Mesenchymal stem cell (in vitro differentiated cells and primary cell): ENCODE results near the gene EPB41L1.
A peak's percentile ranks its signal among the peaks of the same experiment; 100 is the strongest.

Source experiments
- DNase-seq: peaks from one replicate; pipeline ENCODE4 v3.0.0-alpha.2; 2013
- H2AFZ ChIP-seq: one replicate; pipeline ENCODE4 v1.6.1; 2013; ENCODE audit warnings: low read depth, mild to moderate bottlenecking, control low read depth, inconsistent platforms, low read length, moderate library complexity
- H2AK5ac ChIP-seq: 2 replicates; pipeline ENCODE4 v1.6.1; 2013; ENCODE audit warnings: low read length, moderate library complexity, mild to moderate bottlenecking, inconsistent platforms; ENCODE audit not compliant: severe bottlenecking
- H2BK120ac ChIP-seq: one replicate; pipeline ENCODE4 v1.6.1; 2013; ENCODE audit warnings: low read depth, mild to moderate bottlenecking, inconsistent platforms, low read length, moderate library complexity
- H2BK12ac ChIP-seq, 2 experiments: one replicate each; pipeline ENCODE4 v1.6.1; 2013; ENCODE audit warnings: inconsistent platforms in 2 of 2, low read length in 2 of 2, mild to moderate bottlenecking in 2 of 2, moderate library complexity in 2 of 2, control low read depth in 1 of 2
- H2BK15ac ChIP-seq: one replicate; pipeline ENCODE4 v1.6.1; 2013; ENCODE audit warnings: mild to moderate bottlenecking, low read depth, inconsistent platforms; ENCODE audit not compliant: poor library complexity, severe bottlenecking
- H2BK5ac ChIP-seq: 2 replicates; pipeline ENCODE4 v1.6.1; 2013; ENCODE audit warnings: low read depth, mild to moderate bottlenecking, low read length, control low read depth, inconsistent platforms; ENCODE audit not compliant: poor library complexity, severe bottlenecking
- H3K14ac ChIP-seq, 2 experiments: one replicate each; pipeline ENCODE4 v1.6.1; 2013; ENCODE audit warnings: inconsistent platforms in 2 of 2, low read length in 2 of 2, control low read depth in 1 of 2, mild to moderate bottlenecking in 1 of 2, moderate library complexity in 1 of 2
- H3K18ac ChIP-seq, 2 experiments: one replicate each; pipeline ENCODE4 v1.6.1; 2013; ENCODE audit warnings: inconsistent platforms in 2 of 2, low read length in 2 of 2, control low read depth in 1 of 2, low read depth in 1 of 2, mild to moderate bottlenecking in 1 of 2
- H3K23ac ChIP-seq, 2 experiments: one replicate each; pipeline ENCODE4 v1.6.1; 2013; ENCODE audit warnings: inconsistent platforms in 2 of 2, low read length in 2 of 2, mild to moderate bottlenecking in 2 of 2, moderate library complexity in 2 of 2, control low read depth in 1 of 2
- H3K27ac ChIP-seq: 2 replicates; pipeline ENCODE4 v1.5.1; 2013; ENCODE audit warnings: mild to moderate bottlenecking, moderate library complexity, low read length, control low read depth, inconsistent platforms; ENCODE audit not compliant: poor library complexity, severe bottlenecking
- H3K27me3 ChIP-seq, 2 experiments: 2 replicates each; pipeline versions ENCODE4 v1.6.1 to v1.7.0; 2013; ENCODE audit warnings: low read length in 2 of 2, mild to moderate bottlenecking in 2 of 2, moderate library complexity in 2 of 2, control low read depth in 1 of 2, inconsistent platforms in 1 of 2; ENCODE audit not compliant: control insufficient read depth in 1 of 2, insufficient read depth in 1 of 2
- H3K36me3 ChIP-seq, 2 experiments: 2 replicates each; pipeline versions ENCODE4 v1.6.1 to v1.7.0; 2013; ENCODE audit warnings: low read length in 2 of 2, control low read depth in 1 of 2, inconsistent platforms in 1 of 2, low read depth in 1 of 2, mild to moderate bottlenecking in 1 of 2; ENCODE audit not compliant: insufficient read depth in 2 of 2, control insufficient read depth in 1 of 2
- H3K4ac ChIP-seq, 2 experiments: one replicate each; pipeline ENCODE4 v1.6.1; 2013; ENCODE audit warnings: inconsistent platforms in 2 of 2, low read length in 2 of 2, mild to moderate bottlenecking in 2 of 2, moderate library complexity in 2 of 2, control low read depth in 1 of 2, low read depth in 1 of 2
- H3K4me1 ChIP-seq: 2 replicates; pipeline ENCODE4 v1.6.1; 2013; ENCODE audit warnings: low read depth, low read length, control low read depth; ENCODE audit not compliant: control insufficient read depth, insufficient read depth
- H3K4me2 ChIP-seq: 2 replicates; pipeline ENCODE4 v1.6.1; 2013; ENCODE audit warnings: low read length, mild to moderate bottlenecking, inconsistent platforms; ENCODE audit not compliant: poor library complexity, severe bottlenecking
- H3K4me3 ChIP-seq, 2 experiments: 2 replicates each; pipeline versions ENCODE4 v1.5.1 to v1.7.0; 2013; ENCODE audit warnings: low read length in 2 of 2, mild to moderate bottlenecking in 2 of 2, control low read depth in 1 of 2, low read depth in 1 of 2; ENCODE audit not compliant: insufficient read depth in 1 of 2
- H3K79me1 ChIP-seq: replicated peaks from 2 replicates; pipeline ENCODE4 v1.6.1; 2013; ENCODE audit warnings: mild to moderate bottlenecking, control low read depth, low read length, inconsistent platforms; ENCODE audit not compliant: poor library complexity, severe bottlenecking
- H3K9ac ChIP-seq: 2 replicates; pipeline ENCODE4 v1.7.0; 2013; ENCODE audit warnings: mild to moderate bottlenecking, low read length, moderate library complexity
- H3K9me3 ChIP-seq: 2 replicates; pipeline ENCODE4 v1.7.0; 2013; ENCODE audit warnings: mild to moderate bottlenecking, low read length; ENCODE audit not compliant: control insufficient read depth
- H4K8ac ChIP-seq: one replicate; pipeline ENCODE4 v1.6.1; 2013; ENCODE audit warnings: inconsistent platforms, mild to moderate bottlenecking, low read length, moderate library complexity
- H4K91ac ChIP-seq: one replicate; pipeline ENCODE4 v1.6.1; 2013; ENCODE audit warnings: mild to moderate bottlenecking, low read length, inconsistent platforms
- WGBS: methylation state at CpG from one replicate; pipeline ENCODE4 v1.1.7; 2013; ENCODE audit warnings: mixed read lengths; 5-methylcytosine and 5-hydroxymethylcytosine counted together

Gene EPB41L1

GRCh38 chr20:36270744-36271638, 116.5 kb downstream of the EPB41L1 start:
- Histone ChIP-seq H3K4me1 (no peaks in the 10 kb centered on the region), H2AFZ (no peak overlapping the region), H2BK12ac (no peak overlapping the region), H3K4ac (no peak overlapping the region), H3K27me3 (peaks cover 35 to 71% of the 10 kb centered on the region in 2 experiments), H4K8ac (no peak overlapping the region), H2BK120ac (no peak overlapping the region), H3K9ac (no peak overlapping the region), H3K79me1 (no peaks in the 10 kb centered on the region), H3K4me2 (no peak overlapping the region), H3K14ac (no peak overlapping the region), H3K9me3 (no peaks in the 10 kb centered on the region), H2BK5ac (no peak overlapping the region), H3K23ac (no peak overlapping the region), H2BK15ac (no peak overlapping the region), H3K18ac (no peak overlapping the region), H2AK5ac (no peak overlapping the region), H3K4me3 (no peak overlapping the region), H3K36me3 (no peaks in the 10 kb centered on the region), H4K91ac (peak overlapping the region; percentile 18), H3K27ac (no peak overlapping the region)
- no peak for DNase-seq
- WGBS: 77% methylated on average over 14 of the region's 20 CpGs

- Histone ChIP-seq H3K4me2 (no peak overlapping the region), H2AK5ac (no peak overlapping the region), H3K23ac (no peak overlapping the region), H3K14ac (no peak overlapping the region), H4K8ac (no peak overlapping the region), H3K18ac (no peak overlapping the region), H3K36me3 (no peaks in the 10 kb centered on the region), H2BK5ac (no peak overlapping the region), H2BK120ac (no peak overlapping the region), H3K27me3 (peaks cover 28 to 68% of the 10 kb centered on the region in 2 experiments), H2BK15ac (no peak overlapping the region), H4K91ac (peak overlapping the region; percentile 47), H3K4me3 (no peak overlapping the region), H2AFZ (no peak overlapping the region), H3K4ac (no peak overlapping the region), H3K79me1 (no peaks in the 10 kb centered on the region), H3K4me1 (no peaks in the 10 kb centered on the region), H3K9ac (no peak overlapping the region), H3K9me3 (no peaks in the 10 kb centered on the region), H2BK12ac (no peak overlapping the region), H3K27ac (no peak overlapping the region)
- WGBS: 84% methylated on average over 21 of the region's 21 CpGs
- no peak for DNase-seq
Observed at GRCh38 chr20:36271639-36272546, 117.4 kb downstream of the EPB41L1 start.

GRCh38 chr20:36272547-36273220, 118.1 kb downstream of the EPB41L1 start:
- Histone ChIP-seq H3K4me1 (no peaks in the 10 kb centered on the region), H2BK12ac (no peak overlapping the region), H4K91ac (peak overlapping the region; percentile 47), H3K4me3 (no peak overlapping the region), H3K79me1 (no peaks in the 10 kb centered on the region), H3K18ac (no peak overlapping the region), H2BK15ac (no peak overlapping the region), H3K23ac (no peak overlapping the region), H4K8ac (no peak overlapping the region), H2AFZ (no peak overlapping the region), H3K14ac (no peak overlapping the region), H3K4me2 (no peak overlapping the region), H2BK120ac (no peak overlapping the region), H3K9me3 (no peaks in the 10 kb centered on the region), H3K4ac (no peak overlapping the region), H3K27me3 (peaks cover 35 to 68% of the 10 kb centered on the region in 2 experiments), H3K9ac (no peak overlapping the region), H3K27ac (no peak overlapping the region), H2BK5ac (no peak overlapping the region), H3K36me3 (no peaks in the 10 kb centered on the region), H2AK5ac (no peak overlapping the region)
- 84% methylated on average over 10 of the region's 12 CpGs for WGBS
- DNase-seq: no peak
